Neutrophil (primary cell): Measurements from ENCODE around the gene KIT.

Source experiments
- H3K27ac ChIP-seq: fragments of 200-600 bp; sonication (generic); 2 replicates; pipeline ENCODE4 v1.5.1; 2016; ENCODE audit warnings: mild to moderate bottlenecking, moderate library complexity
- H3K27me3 ChIP-seq: fragments of 200-600 bp; sonication (generic); 2 replicates; pipeline ENCODE4 v1.6.0; 2016; ENCODE audit warnings: mild to moderate bottlenecking
- H3K36me3 ChIP-seq: fragments of 200-600 bp; sonication (generic); 2 replicates; pipeline ENCODE4 v1.5.1; 2017
- H3K4me1 ChIP-seq, 2 experiments: fragments of 200-600 bp in 1 of 2; sonication (generic) in 1 of 2; 1 replicate in 1 of 2; 2 replicates in 1 of 2; pipeline versions ENCODE4 v1.5.1 to v1.6.1; 2013 to 2016; ENCODE audit warnings: low read depth in 1 of 2, low read length in 1 of 2, mild to moderate bottlenecking in 1 of 2, moderate library complexity in 1 of 2; ENCODE audit not compliant: control insufficient read depth in 1 of 2, insufficient read depth in 1 of 2
- H3K4me3 ChIP-seq, 2 experiments: fragments of 200-600 bp in 1 of 2; sonication (generic) in 1 of 2; 1 replicate in 1 of 2; 2 replicates in 1 of 2; pipeline ENCODE4 v1.5.1; 2013 to 2016; ENCODE audit warnings: low read depth in 1 of 2, low read length in 1 of 2, mild to moderate bottlenecking in 1 of 2, moderate library complexity in 1 of 2
- H3K9me3 ChIP-seq: fragments of 200-600 bp; sonication (generic); 2 replicates; pipeline ENCODE4 v1.5.1; 2016
- CTCF ChIP-seq: fragments of 200-600 bp; sonication (generic); IDR thresholded peaks from 2 replicates; pipeline ENCODE4 v1.5.1; 2016; ENCODE audit warnings: antibody characterized with exemption

Gene KIT

GRCh38 chr4:54668014-54668611 is 10.4 kb downstream of the KIT start:
- no peaks in the 10 kb centered on the region for H3K27me3 ChIP-seq
- peaks cover 0 to 13% of the 10 kb centered on the region in 2 experiments for H3K4me1 ChIP-seq
- no peaks in the 10 kb centered on the region for H3K9me3 ChIP-seq
- H3K36me3 ChIP-seq, result no peaks in the 10 kb centered on the region
- H3K4me3 ChIP-seq, result no peak overlapping the region
- TF ChIP-seq CTCF, result no peak
- no peak overlapping the region for H3K27ac ChIP-seq

- Histone ChIP-seq H3K27ac (no peak overlapping the region), H3K4me1 (peaks cover 0 to 10% of the 10 kb centered on the region in 2 experiments), H3K9me3 (no peaks in the 10 kb centered on the region), H3K36me3 (no peaks in the 10 kb centered on the region), H3K27me3 (no peaks in the 10 kb centered on the region), H3K4me3 (no peak overlapping the region)
- TF ChIP-seq CTCF, result no peak
Observed at GRCh38 chr4:54669831-54670230, 12.1 kb downstream of the KIT start.

- Histone ChIP-seq H3K27ac (no peak overlapping the region), H3K4me1 (no peaks in the 10 kb centered on the region), H3K4me3 (no peak overlapping the region), H3K9me3 (no peaks in the 10 kb centered on the region), H3K27me3 (no peaks in the 10 kb centered on the region), H3K36me3 (no peaks in the 10 kb centered on the region)
- TF ChIP-seq CTCF, result no peak
Observed at GRCh38 chr4:54675721-54676461, 18.1 kb downstream of the KIT start.

- Histone ChIP-seq H3K27ac (no peak overlapping the region), H3K9me3 (no peaks in the 10 kb centered on the region), H3K36me3 (no peaks in the 10 kb centered on the region), H3K4me1 (no peaks in the 10 kb centered on the region), H3K27me3 (no peaks in the 10 kb centered on the region), H3K4me3 (no peak overlapping the region)
- no peak for TF ChIP-seq CTCF
Observed at GRCh38 chr4:54676658-54677057, 18.9 kb downstream of the KIT start.

- no peaks in the 10 kb centered on the region for H3K36me3 ChIP-seq
- H3K27me3 ChIP-seq, result no peaks in the 10 kb centered on the region
- H3K4me1 ChIP-seq, result no peaks in the 10 kb centered on the region
- H3K27ac ChIP-seq, result no peak overlapping the region
- TF ChIP-seq CTCF, result no peak
- H3K4me3 ChIP-seq, result no peak overlapping the region
- H3K9me3 ChIP-seq, result no peaks in the 10 kb centered on the region
Observed at GRCh38 chr4:54677416-54677815, 19.7 kb downstream of the KIT start.
